DMS79 (cell line): ENCODE data around the gene CCDC6.
"Not testable (repeated sequence)": the region's sequence is repeated elsewhere in the genome, so short reads cannot be mapped to it uniquely, and the experiment has no call there.

Experiments used
- DNase-seq: peaks from one replicate; lab custom pipeline; 2025; lab: John Stamatoyannopoulos, UW

Gene CCDC6

GRCh38 chr10:59906417-59907202, at the start of gene CCDC6:
Gene CCDC6, minus strand, starts transcription at chr10:59906556. Its CDS starts 132 bp downstream, at chr10:59906424.
- DNase-seq = peak; percentile 73

- no peak for DNase-seq
These were observed 47.9 kb upstream of the CCDC6 start for GRCh38 chr10:59954296-59954695.

GRCh38 chr10:59953711-59954110, 47.4 kb upstream of the CCDC6 start:
- DNase-seq = not testable (repeated sequence)

- DNase-seq = no peak
These were observed 43.7 kb upstream of the CCDC6 start for GRCh38 chr10:59950105-59950504.

GRCh38 chr10:59949608-59950007, 43.3 kb upstream of the CCDC6 start:
- DNase-seq = no peak

GRCh38 chr10:59945991-59946390, 39.6 kb upstream of the CCDC6 start:
- DNase-seq = no peak

- no peak for DNase-seq
These were observed 39.2 kb upstream of the CCDC6 start for GRCh38 chr10:59945590-59945989.

GRCh38 chr10:59944339-59944935, 38.1 kb upstream of the CCDC6 start:
- DNase-seq = no peak

GRCh38 chr10:59942556-59942955, 36.2 kb upstream of the CCDC6 start:
- no peak for DNase-seq

GRCh38 chr10:59937720-59938119, 31.4 kb upstream of the CCDC6 start:
- no peak for DNase-seq

GRCh38 chr10:59934701-59935100, 28.3 kb upstream of the CCDC6 start:
- no peak for DNase-seq

- not testable (repeated sequence) for DNase-seq
These were observed 24.6 kb upstream of the CCDC6 start for GRCh38 chr10:59930788-59931521.

- no peak for DNase-seq
These were observed 19.7 kb upstream of the CCDC6 start for GRCh38 chr10:59926086-59926485.

GRCh38 chr10:59922907-59923306, 16.6 kb upstream of the CCDC6 start:
- no peak for DNase-seq

- DNase-seq = no peak
These were observed 11.6 kb upstream of the CCDC6 start for GRCh38 chr10:59917922-59918321.

- DNase-seq = no peak
These were observed 7.3 kb upstream of the CCDC6 start for GRCh38 chr10:59913547-59914237.

- no peak for DNase-seq
These were observed 4.5 kb upstream of the CCDC6 start for GRCh38 chr10:59910867-59911266.

- DNase-seq = no peak
These were observed 3.5 kb upstream of the CCDC6 start for GRCh38 chr10:59909815-59910214.

- no peak for DNase-seq
These were observed 2.4 kb upstream of the CCDC6 start for GRCh38 chr10:59908808-59909143.

- peak; percentile 6 for DNase-seq
These were observed 1.8 kb upstream of the CCDC6 start for GRCh38 chr10:59907918-59908807.

GRCh38 chr10:59907537-59907917, 1.2 kb upstream of the CCDC6 start:
- no peak for DNase-seq
